C4-2B (cell line): ENCODE results near the gene SRPK2.
"Not testable (repeated sequence)": the region's sequence is repeated elsewhere in the genome, so short reads cannot be mapped to it uniquely, and the experiment has no call there.

Experiments
- H3K27ac ChIP-seq: fragments of 450-650 bp; 2 replicates; pipeline ENCODE4 v1.5.1; 2017
- ZFX ChIP-seq: fragments of 450-650 bp; IDR thresholded peaks from 2 replicates; pipeline ENCODE4 v1.6.1; 2017
- TF ChIP-seq, protein P1 (sequence below): fragments of 450-650 bp; conservative IDR thresholded peaks from 2 replicates; pipeline ENCODE4 v1.5.1; 2017; ENCODE audit warnings: mild to moderate bottlenecking

Gene SRPK2

DNA sequence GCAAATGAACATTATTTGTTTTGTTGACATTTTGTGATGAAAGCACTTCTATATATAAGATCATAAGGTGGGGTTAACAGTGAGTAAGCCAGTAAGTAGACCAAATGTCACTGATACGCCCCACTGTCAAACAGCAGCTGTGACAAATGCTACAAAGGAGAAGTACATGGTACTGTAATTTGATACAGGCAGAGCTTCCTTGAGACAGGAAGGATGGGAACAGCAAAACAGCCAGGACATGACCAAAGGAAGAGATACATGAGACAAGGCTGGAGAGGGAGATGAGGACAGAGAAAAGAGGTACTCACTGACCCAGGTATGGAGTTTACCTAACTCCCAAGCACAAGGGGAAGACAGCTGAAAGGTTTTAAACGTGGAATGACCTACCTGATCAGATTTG, 127.0 kb downstream of the SRPK2 start:
- H3K27ac ChIP-seq, result no peak overlapping the region
- TF ChIP-seq, protein P1, sequence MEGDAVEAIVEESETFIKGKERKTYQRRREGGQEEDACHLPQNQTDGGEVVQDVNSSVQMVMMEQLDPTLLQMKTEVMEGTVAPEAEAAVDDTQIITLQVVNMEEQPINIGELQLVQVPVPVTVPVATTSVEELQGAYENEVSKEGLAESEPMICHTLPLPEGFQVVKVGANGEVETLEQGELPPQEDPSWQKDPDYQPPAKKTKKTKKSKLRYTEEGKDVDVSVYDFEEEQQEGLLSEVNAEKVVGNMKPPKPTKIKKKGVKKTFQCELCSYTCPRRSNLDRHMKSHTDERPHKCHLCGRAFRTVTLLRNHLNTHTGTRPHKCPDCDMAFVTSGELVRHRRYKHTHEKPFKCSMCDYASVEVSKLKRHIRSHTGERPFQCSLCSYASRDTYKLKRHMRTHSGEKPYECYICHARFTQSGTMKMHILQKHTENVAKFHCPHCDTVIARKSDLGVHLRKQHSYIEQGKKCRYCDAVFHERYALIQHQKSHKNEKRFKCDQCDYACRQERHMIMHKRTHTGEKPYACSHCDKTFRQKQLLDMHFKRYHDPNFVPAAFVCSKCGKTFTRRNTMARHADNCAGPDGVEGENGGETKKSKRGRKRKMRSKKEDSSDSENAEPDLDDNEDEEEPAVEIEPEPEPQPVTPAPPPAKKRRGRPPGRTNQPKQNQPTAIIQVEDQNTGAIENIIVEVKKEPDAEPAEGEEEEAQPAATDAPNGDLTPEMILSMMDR, result no peak
- TF ChIP-seq ZFX, result no peak

DNA sequence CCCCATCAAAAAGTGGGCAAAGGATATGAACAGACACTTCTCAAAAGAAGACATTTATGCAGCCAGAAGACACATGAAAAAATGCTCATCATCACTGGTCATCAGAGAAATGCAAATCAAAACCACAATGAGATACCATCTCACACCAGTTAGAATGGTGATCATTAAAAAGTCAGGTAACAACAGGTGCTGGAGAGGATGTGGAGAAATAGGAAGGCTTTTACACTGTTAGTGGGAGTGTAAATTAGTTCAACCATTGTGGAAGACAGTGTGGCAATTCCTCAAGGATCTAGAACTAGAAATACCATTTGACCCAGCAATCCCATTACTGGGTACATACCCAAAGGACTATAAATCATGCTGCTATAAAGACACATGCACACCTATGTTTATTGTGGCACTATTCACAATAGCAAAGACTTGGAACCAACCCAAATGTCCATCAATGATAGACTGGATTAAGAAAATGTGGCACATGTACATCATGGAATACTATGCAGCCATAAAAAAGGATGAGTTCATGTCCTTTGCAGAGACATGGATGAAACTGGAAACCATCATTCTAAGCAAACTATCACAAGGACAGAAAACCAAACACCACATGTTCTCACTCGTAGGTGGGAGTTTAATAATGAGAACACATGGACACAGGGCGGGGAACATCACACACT, 128.4 kb downstream of the SRPK2 start:
- H3K27ac ChIP-seq, result not testable (repeated sequence)

DNA sequence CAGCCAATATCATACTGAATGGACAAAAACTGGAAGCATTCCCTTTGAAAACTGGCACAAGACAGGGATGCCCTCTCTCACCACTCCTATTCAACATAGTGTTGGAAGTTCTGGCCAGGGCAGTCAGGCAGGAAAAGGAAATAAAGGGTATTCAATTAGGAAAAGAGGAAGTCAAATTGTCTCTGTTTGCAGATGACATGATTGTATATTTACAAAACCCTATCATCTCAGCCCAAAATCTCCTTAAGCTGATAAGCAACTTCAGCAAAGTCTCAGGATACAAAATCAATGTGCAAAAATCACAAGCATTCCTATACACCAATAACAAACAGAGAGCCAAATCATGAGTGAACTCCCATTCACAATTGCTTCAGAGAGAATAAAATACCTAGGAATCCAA, 129.8 kb downstream of the SRPK2 start:
- H3K27ac ChIP-seq, result not testable (repeated sequence)

DNA sequence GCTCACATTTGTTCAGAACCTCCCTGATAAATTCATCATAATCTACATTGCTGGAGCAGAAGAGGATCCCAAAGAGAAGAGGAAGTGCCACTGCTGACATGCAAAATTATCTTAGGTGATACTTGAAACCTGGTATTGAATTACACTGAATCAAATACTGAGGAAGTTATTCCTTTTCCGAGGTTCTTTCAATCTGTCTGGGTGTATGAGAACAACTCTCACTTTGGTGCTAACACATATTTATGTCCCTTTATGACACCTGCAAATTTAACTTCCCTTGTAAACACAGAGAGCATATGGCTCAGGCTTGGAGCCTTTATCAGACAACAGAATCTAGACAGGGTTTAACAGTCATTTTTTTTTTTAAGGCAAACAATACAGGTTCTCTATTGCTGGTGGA, 131.4 kb downstream of the SRPK2 start:
- no peak for TF ChIP-seq ZFX
- TF ChIP-seq, protein P1, result no peak
- H3K27ac ChIP-seq, result peak overlapping the region; percentile 63

DNA sequence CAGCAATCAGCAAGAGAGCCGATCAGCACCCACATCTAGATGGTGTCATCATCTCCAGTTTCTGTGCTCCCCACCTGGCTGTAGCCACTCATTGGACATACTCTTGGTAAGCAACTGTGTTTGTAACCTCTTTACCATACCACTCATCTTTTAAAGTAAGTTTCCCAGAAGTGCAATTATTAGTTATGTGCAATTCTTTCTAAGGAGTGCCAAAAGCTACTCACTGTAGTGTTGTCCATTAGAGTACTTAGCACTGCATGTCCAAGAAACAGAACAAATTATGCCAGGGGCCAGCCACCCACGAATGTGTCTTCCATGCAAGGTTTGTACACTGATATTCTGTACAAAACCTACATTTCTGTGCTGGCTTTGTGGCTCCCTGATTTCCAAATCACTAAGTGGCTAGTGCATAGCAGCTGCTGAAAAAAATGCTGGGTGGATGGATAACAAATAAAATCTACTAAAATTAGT, 131.9 kb downstream of the SRPK2 start:
- H3K27ac ChIP-seq, result peak overlapping the region; percentile 13; the same call in 1 of the 2 replicates
- TF ChIP-seq, protein P1, result no peak
- no peak for TF ChIP-seq ZFX

DNA sequence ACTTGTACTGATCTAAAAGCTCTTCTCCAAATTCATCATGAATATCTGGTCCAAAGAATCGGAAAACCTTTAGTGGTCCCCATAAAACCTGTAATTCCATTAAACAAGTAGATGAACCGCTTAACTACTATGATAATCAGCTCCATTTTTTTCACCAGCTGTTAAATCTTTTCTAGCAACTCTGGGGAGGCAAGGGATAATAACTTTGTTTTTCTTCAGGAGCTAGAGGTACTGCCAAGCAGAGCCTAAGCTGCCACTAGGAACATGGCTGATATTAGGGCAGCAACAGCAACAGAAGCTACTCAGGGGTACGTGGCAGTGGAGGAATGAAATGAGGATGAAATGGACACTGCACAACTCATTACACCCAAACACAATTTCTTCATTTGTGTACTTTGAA, 138.0 kb downstream of the SRPK2 start:
- H3K27ac ChIP-seq, result no peak overlapping the region

DNA sequence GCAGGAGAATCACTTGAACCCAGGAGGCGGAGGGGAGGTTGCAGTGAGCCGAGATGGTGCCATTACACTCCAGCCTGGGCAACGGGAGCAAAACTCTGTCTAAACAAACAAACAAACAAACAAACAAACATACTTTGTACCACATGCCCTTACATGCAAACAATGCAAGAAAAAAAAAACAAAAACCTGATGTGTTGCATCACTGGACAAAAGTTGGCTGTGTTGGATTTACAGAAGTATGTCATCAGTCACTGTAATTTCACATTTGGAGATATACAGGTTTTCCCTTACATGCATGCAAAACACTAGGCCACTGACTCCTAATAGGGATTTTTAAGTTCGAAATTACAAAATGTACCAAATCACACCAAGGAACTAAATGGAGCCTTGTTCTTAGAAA, 138.5 kb downstream of the SRPK2 start:
- no peak for TF ChIP-seq ZFX
- TF ChIP-seq, protein P1, result no peak

More for the DNA sequence above, 138.0 kb downstream of the SRPK2 start:
- TF ChIP-seq, protein P1, result no peak
- TF ChIP-seq ZFX, result no peak

DNA sequence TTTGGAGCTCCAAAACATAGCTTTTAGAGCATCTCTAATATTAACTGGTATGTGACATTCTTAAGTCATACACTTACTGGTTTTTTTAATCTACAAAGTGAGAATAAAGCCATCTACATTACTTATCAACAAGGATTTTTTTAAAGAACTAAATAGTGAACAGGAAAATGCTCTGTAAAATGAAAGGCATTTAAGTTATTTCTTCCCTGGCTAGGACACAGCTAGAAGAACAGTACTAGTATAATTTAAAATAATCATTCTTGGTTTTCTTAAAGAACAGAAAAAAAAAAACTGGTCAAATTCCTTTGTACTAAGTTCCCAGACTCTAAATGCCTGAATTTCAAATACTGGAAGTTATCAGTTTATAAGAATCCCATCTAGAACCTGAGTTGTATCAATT, 139.5 kb downstream of the SRPK2 start:
- no peak overlapping the region for H3K27ac ChIP-seq
- TF ChIP-seq ZFX, result no peak
- TF ChIP-seq, protein P1, result no peak

More for the DNA sequence above, 138.5 kb downstream of the SRPK2 start:
- no peak overlapping the region for H3K27ac ChIP-seq
